K562 (cell line): ENCODE data around the gene SOWAHA. TPM values are rescaled to one million over a fixed set of nuclear protein-coding genes. Genes with fewer than 3 reads are reported as not detected.

Experiments
- ATAC-seq: fragments of 200-7000 bp; cut with Tn5 transposase; 3 replicates; pipeline ENCODE4 v1.9.1; 2020; ENCODE audit warnings: moderate library complexity
- Bru-seq: library from RNA; stranded (reverse); fragments of 400-500 nt; gene quantifications from one replicate; lab custom pipeline; 2021; lab: Mats Ljungman, UMichigan
- BruChase-seq, 2 experiments: library from RNA; stranded (reverse); fragments of 400-500 nt; gene quantifications; one replicate each; lab custom pipeline; 2021; lab: Mats Ljungman, UMichigan
- BruUV-seq: library from RNA; stranded (reverse); fragments of 400-500 nt; replicated peaks from 2 replicates; lab custom pipeline; 2021; lab: Mats Ljungman, UMichigan
- CTCF ChIA-PET: fragments of 300-600 bp; formaldehyde crosslinking; extraction: SDS; loops from one replicate; lab custom pipeline; 2021; ENCODE audit warnings: low intra/inter-chr PET ratio; lab: Yijun Ruan, JAX
- POLR2A ChIA-PET: fragments of 300-600, 350-650 bp; sonication (Branson Sonifier 250); formaldehyde crosslinking; extraction: SDS; loops from one replicate; lab custom pipeline; 2021; ENCODE audit warnings: antibody characterized with exemption, inconsistent platforms; lab: Yijun Ruan, JAX
- DNase-seq, 4 experiments: peaks; one replicate each; pipeline versions ENCODE4 v3.0.0 to v3.0.0-alpha.2; 2011 to 2018; ENCODE audit warnings: low spot score in 3 of 4, mixed read lengths in 3 of 4; ENCODE audit errors: extremely low read depth in 1 of 4
- FAIRE-seq: peaks from 2 replicates; lab custom pipeline; 2011; peaks lifted over from hg19 to GRCh38; lab: Jason Lieb, UNC
- H2AFZ ChIP-seq: 2 replicates; pipeline ENCODE4 v1.6.0; 2011; ENCODE audit warnings: low read depth, low read length, control low read depth, inconsistent platforms
- H3K27ac ChIP-seq: fragments of 200-600 bp; 3 replicates; pipeline ENCODE4 v1.8.0; 2011; ENCODE audit warnings: low read depth, mild to moderate bottlenecking, control low read depth, inconsistent platforms, low read length, moderate library complexity, mixed read lengths; ENCODE audit errors: extremely low read depth
- H3K27me3 ChIP-seq, 2 experiments: fragments of 300-600 bp in 1 of 2; 2 replicates in 1 of 2; 3 replicates in 1 of 2; pipeline versions ENCODE4 v1.6.0 to v1.8.0; 2011; ENCODE audit warnings: inconsistent platforms in 2 of 2, low read length in 2 of 2, mild to moderate bottlenecking in 1 of 2, mixed read lengths in 1 of 2, moderate library complexity in 1 of 2; ENCODE audit not compliant: control insufficient read depth in 2 of 2, insufficient read depth in 2 of 2
- H3K36me3 ChIP-seq: fragments of 300-600 bp; 3 replicates; pipeline ENCODE4 v1.8.0; 2011; ENCODE audit warnings: mild to moderate bottlenecking, low read length, inconsistent platforms; ENCODE audit not compliant: control insufficient read depth, insufficient read depth
- H3K4me1 ChIP-seq, 2 experiments: fragments of 200-600 bp in 1 of 2; replicated peaks in 1 of 2; 2 replicates in 1 of 2; 3 replicates in 1 of 2; pipeline versions ENCODE4 v1.5.1 to v1.8.0; 2011; ENCODE audit warnings: inconsistent platforms in 2 of 2, low read length in 2 of 2, mild to moderate bottlenecking in 1 of 2, mixed read lengths in 1 of 2, moderate library complexity in 1 of 2; ENCODE audit not compliant: control insufficient read depth in 2 of 2, insufficient read depth in 2 of 2
- H3K4me2 ChIP-seq: 2 replicates; pipeline ENCODE4 v1.6.1; 2011; ENCODE audit warnings: low read length, control low read depth, inconsistent platforms, mixed read lengths; ENCODE audit not compliant: insufficient read depth
- H3K4me3 ChIP-seq: fragments of 200-600 bp; sonication (generic), shearing (Covaris generic); 2 replicates; pipeline ENCODE4 v1.5.1; 2016; ENCODE audit warnings: control low read depth, inconsistent platforms
- H3K79me2 ChIP-seq: fragments of 200-600 bp; 3 replicates; pipeline ENCODE4 v1.8.0; 2011; ENCODE audit warnings: low read length, inconsistent platforms; ENCODE audit not compliant: control insufficient read depth, insufficient read depth
- H3K9ac ChIP-seq, 2 experiments: 2 replicates each; pipeline versions ENCODE4 v1.6.0 to v1.6.1; 2011; ENCODE audit warnings: low read depth in 2 of 2, low read length in 2 of 2, control low read depth in 1 of 2, inconsistent platforms in 1 of 2, mild to moderate bottlenecking in 1 of 2, mixed read lengths in 1 of 2; ENCODE audit not compliant: insufficient read depth in 1 of 2
- H3K9me1 ChIP-seq: one replicate; pipeline ENCODE4 v1.6.0; 2011; ENCODE audit warnings: inconsistent platforms, mild to moderate bottlenecking, low read length, moderate library complexity; ENCODE audit not compliant: control insufficient read depth, insufficient read depth
- H3K9me3 ChIP-seq: replicated peaks from 2 replicates; pipeline ENCODE4 v1.5.1; 2011; ENCODE audit warnings: low read depth, low read length, inconsistent platforms; ENCODE audit not compliant: control insufficient read depth, insufficient read depth
- H4K20me1 ChIP-seq: replicated peaks from 2 replicates; pipeline ENCODE4 v1.6.1; 2011; ENCODE audit warnings: low read length, inconsistent platforms, mixed read lengths; ENCODE audit not compliant: control insufficient read depth, insufficient read depth
- ARID3A ChIP-seq: IDR thresholded peaks from 2 replicates; pipeline ENCODE4 v1.6.1; 2012; ENCODE audit warnings: low read depth, low read length, improper control_type of control experiment, borderline replicate concordance
- HDGF ChIP-seq: fragments of 450-650 bp; IDR thresholded peaks from 2 replicates; pipeline ENCODE4 v1.6.1; 2016
- HMGXB4 ChIP-seq: sonication (generic); formaldehyde crosslinking; IDR thresholded peaks from 2 replicates; pipeline ENCODE4 v1.8.1; 2023; ENCODE audit warnings: mild to moderate bottlenecking, missing genetic modification reagents
- MCM5 ChIP-seq: fragments of 450-650 bp; IDR thresholded peaks from 2 replicates; pipeline ENCODE4 v1.6.1; 2016; ENCODE audit warnings: low read depth
- TAF7 ChIP-seq: fragments of 450-650 bp; IDR thresholded peaks from 2 replicates; pipeline ENCODE4 v1.6.1; 2016; ENCODE audit warnings: missing genetic modification characterization, missing compliant biosample characterization
- WGBS: fragments of 100-300 bp; shearing (Covaris generic); methylation state at CpG from one replicate; pipeline ENCODE4 v1.1.6; 2016; ENCODE audit warnings: low coverage, mixed read lengths; ENCODE audit not compliant: insufficient coverage; ENCODE audit errors: missing lambda C conversion rate; 5-methylcytosine and 5-hydroxymethylcytosine counted together
- in situ Hi-C: fragments of 300-500 bp; cut with MboI; formaldehyde crosslinking; loops from 4 replicates; pipeline ENCODE4 v1.15.0; 2018; ENCODE audit warnings: inconsistent platforms, mixed read lengths
- intact Hi-C: fragments of 100-400 bp; cut with micrococcal nuclease; formaldehyde crosslinking; loops from 2 replicates; pipeline ENCODE4 v1.14.2; 2022
- long read RNA-seq, 3 experiments: library from polyadenylated mRNA in 2 of 3; library from RNA in 1 of 3; unstranded in 2 of 3; stranded (forward) in 1 of 3; transcript quantifications; one replicate each; pipeline ENCODE4 v2.0.0, GENCODE V29; 2019 to 2022
- polyA minus RNA-seq, 3 experiments: library from RNA; depleted of rRNA, polyadenylated mRNA; stranded (reverse); fragments of >200 nt; gene quantifications; 2 replicates each; pipeline ENCODE4 v1.2.3, GENCODE V29; 2011
- polyA plus RNA-seq, 8 experiments: library from polyadenylated mRNA; depleted of rRNA in 4 of 8; stranded (reverse) in 5 of 8; unstranded in 3 of 8; fragments of >200 nt; fragmentation: Nextera tagmentation in 2 of 8; fragmentation: Illumina TruSeq in 1 of 8; extraction: Ambion mirVana in 2 of 8; extraction: Trizol in 1 of 8; gene quantifications; 2 replicates each; pipeline versions ENCODE4 v1.2.1 to v1.2.3, GENCODE V29; 2011 to 2014; ENCODE audit warnings: inconsistent platforms in 1 of 8, missing spikeins in 1 of 8
- total RNA-seq, 7 experiments: library from RNA; depleted of rRNA in 6 of 7; stranded (reverse); fragments of >200 nt in 6 of 7; fragmentation: Illumina TruSeq in 2 of 7; extraction: Trizol in 2 of 7; gene quantifications; 2 replicates each; pipeline versions ENCODE4 v1.2.1 to v1.2.3, GENCODE V29; 2011 to 2021; ENCODE audit warnings: low replicate concordance in 1 of 7
- TF ChIP-seq, protein P1 (sequence below): sonication (generic); formaldehyde crosslinking; IDR thresholded peaks from 2 replicates; pipeline ENCODE4 v1.8.1; 2023; ENCODE audit warnings: mild to moderate bottlenecking, missing genetic modification reagents
- TF ChIP-seq, protein P2 (sequence below): fragments of 450-650 bp; IDR thresholded peaks from 2 replicates; pipeline ENCODE4 v1.7.1; 2018; ENCODE audit warnings: mild to moderate bottlenecking, low read depth; ENCODE audit not compliant: partially characterized antibody

The SOWAHA gene
- not detected in 2 replicates for total RNA-seq (2011; cell fraction: chromatin; rRNA removed; ENCODE audit: low replicate concordance)
- not detected in 2 replicates for total RNA-seq (2011; cell fraction: nucleolus; rRNA removed)
- not detected in 2 replicates for total RNA-seq (2011; cell fraction: nucleoplasm; rRNA removed)
- total RNA-seq (2014; rRNA removed) (not detected in 2 replicates), total RNA-seq (2014; rRNA removed; fragmentation: Illumina TruSeq; extraction: Trizol) (not detected in 2 replicates), total RNA-seq (2015; rRNA removed; fragmentation: Illumina TruSeq; extraction: Trizol) (not detected in 2 replicates), total RNA-seq (2021) (not detected in 2 replicates), polyA plus RNA-seq (2011; rRNA removed) (not detected in 2 replicates), polyA plus RNA-seq (2014; fragmentation: Illumina TruSeq; extraction: Trizol) (not detected in 2 replicates), polyA plus RNA-seq (2014; fragmentation: Nextera tagmentation; extraction: Ambion mirVana) (not detected), polyA plus RNA-seq (2014; rRNA removed) (not detected in 2 replicates), polyA minus RNA-seq (2011; rRNA and poly(A)+ RNA removed) (not detected in 2 replicates), Bru-seq, nascent RNA (percentile 13 among the genes with signal in this experiment), BruChase-seq, experiment 1, labeled RNA remaining after a 2-hour chase (not detected), BruChase-seq, experiment 2, labeled RNA remaining after a 6-hour chase (not detected)
- polyA plus RNA-seq (2011; cell fraction: cytosol; rRNA removed), result not detected in 2 replicates
- not detected in 2 replicates for polyA plus RNA-seq (2011; cell fraction: nucleus; rRNA removed)
- polyA plus RNA-seq (2012), result 0.03 and 0.06 TPM in 2 replicates
- polyA minus RNA-seq (2011; cell fraction: cytosol; rRNA and poly(A)+ RNA removed), result not detected in 2 replicates
- not detected in 2 replicates for polyA minus RNA-seq (2011; cell fraction: nucleus; rRNA and poly(A)+ RNA removed)
- long read RNA-seq, experiment 1, result 0 reads
- long read RNA-seq, experiment 2, result 0 reads
- long read RNA-seq, experiment 3, result 0 reads

DNA sequence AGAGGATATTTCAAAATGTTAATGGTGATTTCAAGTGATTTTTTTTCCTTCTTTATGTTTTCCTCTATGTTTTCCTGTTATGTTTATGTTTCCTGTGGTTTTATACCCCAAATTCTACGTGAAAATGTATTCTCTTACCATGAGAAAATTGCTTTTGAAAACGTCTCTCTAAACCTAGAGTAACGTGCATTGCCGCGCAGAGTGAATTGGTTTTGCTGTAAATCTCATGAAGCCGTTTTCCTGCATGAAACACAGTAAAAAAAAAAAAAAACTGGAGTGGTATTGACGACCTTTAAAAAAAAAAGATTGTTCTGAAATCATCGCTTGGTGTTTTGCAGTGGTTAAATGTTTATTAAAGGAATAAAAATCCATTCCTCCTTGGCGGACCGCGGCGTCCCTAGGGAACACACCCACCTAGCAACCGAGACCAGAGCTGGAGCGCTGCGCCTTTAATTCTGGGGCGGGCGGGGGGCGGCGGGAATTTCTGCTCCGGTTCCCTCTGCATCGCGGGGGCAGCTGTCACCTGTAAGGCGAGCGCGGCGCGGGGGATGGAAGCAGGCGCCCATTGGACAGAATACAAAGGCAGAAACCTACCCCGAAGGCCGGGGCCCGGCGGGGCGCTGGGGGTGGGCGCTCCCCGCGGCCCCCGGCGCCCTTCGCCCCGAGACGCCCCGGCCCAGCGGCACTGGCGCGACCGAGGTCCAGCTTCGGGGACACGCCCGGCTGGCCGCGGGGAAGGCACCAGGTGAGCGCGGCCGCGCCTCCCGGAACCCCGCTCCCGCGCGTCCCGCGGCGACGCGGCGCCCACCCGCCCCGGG lies at the start of gene SOWAHA:
Gene SOWAHA, plus strand, starts transcription at position 522 of the 818 bp plus-strand sequence. CDS start 320 bp downstream, outside the sequence.
- Histone ChIP-seq H4K20me1 (no peaks in the 10 kb centered on the region), H2AFZ (no peak within 1 kb of the TSS), H3K4me3 (no peak within 1 kb of the TSS), H3K27ac (no peak within 1 kb of the TSS), H3K79me2 (no peaks in the 10 kb centered on the region), H3K4me2 (no peak within 1 kb of the TSS), H3K9ac (no peak within 1 kb of the TSS), H3K9me3 (no peaks in the 10 kb centered on the region), H3K27me3 (no peaks in the 10 kb centered on the region), H3K4me1 (peaks cover 0 to 4% of the 10 kb centered on the region in 2 experiments; a peak in 2 of 5 replicates), H3K9me1 (no peaks in the 10 kb centered on the region), H3K36me3 (no peaks in the 10 kb centered on the region)
- DNase-seq, result no peak
- FAIRE-seq, result no peak
- ChIA-PET POLR2A (no interaction called here), CTCF (interaction anchor here (0.6 kb wide), 1 partner anchor 135 kb away, joined by 3 read pairs; no protein-coding TSS in a partner anchor)
- in situ Hi-C loops, result no loop called here
- 81% methylated on average over 10 of the region's 68 CpGs for WGBS
- TF ChIP-seq, protein P1, sequence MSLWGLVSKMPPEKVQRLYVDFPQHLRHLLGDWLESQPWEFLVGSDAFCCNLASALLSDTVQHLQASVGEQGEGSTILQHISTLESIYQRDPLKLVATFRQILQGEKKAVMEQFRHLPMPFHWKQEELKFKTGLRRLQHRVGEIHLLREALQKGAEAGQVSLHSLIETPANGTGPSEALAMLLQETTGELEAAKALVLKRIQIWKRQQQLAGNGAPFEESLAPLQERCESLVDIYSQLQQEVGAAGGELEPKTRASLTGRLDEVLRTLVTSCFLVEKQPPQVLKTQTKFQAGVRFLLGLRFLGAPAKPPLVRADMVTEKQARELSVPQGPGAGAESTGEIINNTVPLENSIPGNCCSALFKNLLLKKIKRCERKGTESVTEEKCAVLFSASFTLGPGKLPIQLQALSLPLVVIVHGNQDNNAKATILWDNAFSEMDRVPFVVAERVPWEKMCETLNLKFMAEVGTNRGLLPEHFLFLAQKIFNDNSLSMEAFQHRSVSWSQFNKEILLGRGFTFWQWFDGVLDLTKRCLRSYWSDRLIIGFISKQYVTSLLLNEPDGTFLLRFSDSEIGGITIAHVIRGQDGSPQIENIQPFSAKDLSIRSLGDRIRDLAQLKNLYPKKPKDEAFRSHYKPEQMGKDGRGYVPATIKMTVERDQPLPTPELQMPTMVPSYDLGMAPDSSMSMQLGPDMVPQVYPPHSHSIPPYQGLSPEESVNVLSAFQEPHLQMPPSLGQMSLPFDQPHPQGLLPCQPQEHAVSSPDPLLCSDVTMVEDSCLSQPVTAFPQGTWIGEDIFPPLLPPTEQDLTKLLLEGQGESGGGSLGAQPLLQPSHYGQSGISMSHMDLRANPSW (CRISPR knock-in tag), result no peak
- no peak for TF ChIP-seq MCM5
- no peak for TF ChIP-seq HMGXB4
- no peak for TF ChIP-seq HDGF
- no peak for TF ChIP-seq TAF7
- no peak for TF ChIP-seq ARID3A
- TF ChIP-seq, protein P2, sequence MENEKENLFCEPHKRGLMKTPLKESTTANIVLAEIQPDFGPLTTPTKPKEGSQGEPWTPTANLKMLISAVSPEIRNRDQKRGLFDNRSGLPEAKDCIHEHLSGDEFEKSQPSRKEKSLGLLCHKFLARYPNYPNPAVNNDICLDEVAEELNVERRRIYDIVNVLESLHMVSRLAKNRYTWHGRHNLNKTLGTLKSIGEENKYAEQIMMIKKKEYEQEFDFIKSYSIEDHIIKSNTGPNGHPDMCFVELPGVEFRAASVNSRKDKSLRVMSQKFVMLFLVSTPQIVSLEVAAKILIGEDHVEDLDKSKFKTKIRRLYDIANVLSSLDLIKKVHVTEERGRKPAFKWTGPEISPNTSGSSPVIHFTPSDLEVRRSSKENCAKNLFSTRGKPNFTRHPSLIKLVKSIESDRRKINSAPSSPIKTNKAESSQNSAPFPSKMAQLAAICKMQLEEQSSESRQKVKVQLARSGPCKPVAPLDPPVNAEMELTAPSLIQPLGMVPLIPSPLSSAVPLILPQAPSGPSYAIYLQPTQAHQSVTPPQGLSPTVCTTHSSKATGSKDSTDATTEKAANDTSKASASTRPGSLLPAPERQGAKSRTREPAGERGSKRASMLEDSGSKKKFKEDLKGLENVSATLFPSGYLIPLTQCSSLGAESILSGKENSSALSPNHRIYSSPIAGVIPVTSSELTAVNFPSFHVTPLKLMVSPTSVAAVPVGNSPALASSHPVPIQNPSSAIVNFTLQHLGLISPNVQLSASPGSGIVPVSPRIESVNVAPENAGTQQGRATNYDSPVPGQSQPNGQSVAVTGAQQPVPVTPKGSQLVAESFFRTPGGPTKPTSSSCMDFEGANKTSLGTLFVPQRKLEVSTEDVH, result no peak
- BruUV-seq, result no TSS peak
- intact Hi-C loops, result no loop called here
- ATAC-seq, result no peak
